SJSA1 (cell line): Measurements from ENCODE around the gene TRIM4. TPM values are rescaled to one million over a fixed set of nuclear protein-coding genes. Genes with fewer than 3 reads are reported as not detected.
A peak's percentile ranks its signal among the peaks of the same experiment; 100 is the strongest.
"Not testable (repeated sequence)": the region's sequence is repeated elsewhere in the genome, so short reads cannot be mapped to it uniquely, and the experiment has no call there.

Experiments
- DNase-seq, 2 experiments: peaks; one replicate each; pipeline ENCODE4 v3.0.0-alpha.2; 2015 to 2020; ENCODE audit warnings: low spot score in 2 of 2, low read depth in 1 of 2
- H3K27ac ChIP-seq: fragments of 250-450 bp; sonication (Bioruptor Pico); 2 replicates; pipeline ENCODE4 v1.5.1; 2020; ENCODE audit warnings: mild to moderate bottlenecking, moderate library complexity
- H3K27me3 ChIP-seq: fragments of 250-450 bp; sonication (Bioruptor Pico); replicated peaks from 2 replicates; pipeline ENCODE4 v1.5.1; 2020; ENCODE audit warnings: mild to moderate bottlenecking, moderate library complexity
- H3K36me3 ChIP-seq: fragments of 250-450 bp; sonication (Bioruptor Pico); 2 replicates; pipeline ENCODE4 v1.5.1; 2020; ENCODE audit warnings: mild to moderate bottlenecking
- H3K4me1 ChIP-seq: fragments of 250-450 bp; sonication (Bioruptor Pico); replicated peaks from 2 replicates; pipeline ENCODE4 v1.6.1; 2021; ENCODE audit warnings: mild to moderate bottlenecking
- H3K4me3 ChIP-seq: fragments of 250-450 bp; sonication (Bioruptor Pico); 2 replicates; pipeline ENCODE4 v1.5.1; 2020; ENCODE audit warnings: mild to moderate bottlenecking
- H3K9me3 ChIP-seq: fragments of 250-450 bp; sonication (Bioruptor Pico); replicated peaks from 2 replicates; pipeline ENCODE4 v1.5.1; 2020; ENCODE audit warnings: mild to moderate bottlenecking
- total RNA-seq: library from RNA; depleted of rRNA; stranded (reverse); fragments of >200 nt; shearing (Covaris generic); gene quantifications from 2 replicates; pipeline ENCODE4 v1.2.3, GENCODE V29; 2014; rRNA removed

Gene TRIM4
- total RNA-seq = 11.4 and 13.9 TPM in 2 replicates

DNA sequence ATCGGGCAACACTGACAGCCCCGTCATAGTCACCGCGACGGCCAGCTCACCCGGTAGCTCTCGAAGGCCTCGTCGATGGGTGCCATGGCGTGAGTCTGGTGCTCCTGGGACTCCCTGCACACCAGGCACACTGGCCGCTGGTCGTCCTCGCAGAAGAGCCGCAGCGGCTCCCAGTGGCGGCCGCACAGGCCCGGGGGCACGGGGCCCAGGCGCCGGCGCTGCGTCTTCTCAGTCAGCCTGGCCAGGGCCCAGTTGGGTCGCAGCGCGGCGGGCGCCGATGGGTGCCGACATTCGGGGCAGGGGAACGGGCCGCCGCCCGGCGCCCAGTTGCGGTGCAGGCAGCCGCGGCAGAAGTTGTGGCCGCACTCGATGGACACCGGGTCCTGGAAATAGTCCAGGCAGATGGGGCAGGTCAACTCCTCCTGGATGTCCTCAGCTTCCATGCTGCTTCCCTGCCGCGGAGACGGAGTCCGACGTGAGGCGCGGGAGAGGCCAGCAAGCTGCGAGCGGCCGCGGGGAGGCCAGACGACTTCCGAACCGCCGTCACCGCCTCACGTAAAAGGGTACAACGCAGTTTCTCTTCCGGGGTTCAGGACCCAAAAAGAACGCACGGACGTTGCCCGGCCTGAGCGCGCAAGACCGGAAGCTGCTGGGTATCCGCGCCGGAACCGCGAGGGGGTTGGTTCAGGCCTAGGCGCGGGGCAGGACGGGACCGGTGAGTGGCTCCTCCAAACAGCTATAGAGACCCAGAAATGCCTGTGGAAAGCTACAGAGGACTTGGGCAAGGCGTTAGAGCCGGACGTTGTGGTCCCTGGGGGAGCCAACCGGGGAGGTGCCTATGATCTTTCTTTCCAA is at the start of gene TRIM4:
TSS of gene TRIM4 (minus strand) at position 572 of the 855 bp plus-strand sequence. CDS start at position 443, 129 bp downstream.
- Histone ChIP-seq H3K9me3 (peaks cover 5% of the 10 kb centered on the region), H3K4me3 (peak within 1 kb of the TSS; percentile 76), H3K4me1 (0 out of 2 replicates have a peak, but pooled peaks cover 6% of the 10 kb centered on the region), H3K27me3 (no peaks in the 10 kb centered on the region), H3K27ac (peak within 1 kb of the TSS; percentile 70), H3K36me3 (peaks cover 17% of the 10 kb centered on the region)
- peak; percentile 69 to 78 for DNase-seq

GRCh38 chr7:99958564-99959227 is 39.4 kb upstream of the TRIM4 start:
- no peaks in the 10 kb centered on the region for H3K4me1 ChIP-seq
- H3K27ac ChIP-seq = no peak overlapping the region
- no peak overlapping the region for H3K4me3 ChIP-seq
- peaks cover 54% of the 10 kb centered on the region for H3K27me3 ChIP-seq
- no peak for DNase-seq
- H3K9me3 ChIP-seq = no peaks in the 10 kb centered on the region
- no peaks in the 10 kb centered on the region for H3K36me3 ChIP-seq

DNA sequence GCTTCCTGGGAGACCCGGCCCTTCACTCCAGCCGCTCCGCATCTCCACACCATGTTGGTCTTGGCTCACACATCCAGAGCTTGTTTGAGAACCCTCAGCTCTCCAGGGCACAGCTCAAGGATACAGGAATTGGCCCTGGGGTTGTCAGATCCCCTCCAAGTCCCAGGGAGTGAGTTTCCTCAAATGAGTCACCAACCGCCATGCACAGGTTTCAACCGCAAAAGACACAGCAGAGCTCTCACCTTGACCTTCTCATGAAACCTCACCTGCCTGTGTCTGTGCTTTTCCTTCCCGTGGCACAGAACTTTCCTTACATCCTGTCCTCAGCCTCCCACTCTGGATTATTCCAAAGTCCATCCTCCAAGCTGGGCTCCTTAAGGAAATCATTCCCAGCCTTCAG is 35.9 kb upstream of the TRIM4 start:
- Histone ChIP-seq H3K4me1 (no peaks in the 10 kb centered on the region), H3K4me3 (no peak overlapping the region), H3K9me3 (peaks cover under 1% of the 10 kb centered on the region; the same call in 1 of the 2 replicates), H3K27me3 (peaks cover 32% of the 10 kb centered on the region), H3K36me3 (no peaks in the 10 kb centered on the region), H3K27ac (no peak overlapping the region)
- no peak for DNase-seq

DNA sequence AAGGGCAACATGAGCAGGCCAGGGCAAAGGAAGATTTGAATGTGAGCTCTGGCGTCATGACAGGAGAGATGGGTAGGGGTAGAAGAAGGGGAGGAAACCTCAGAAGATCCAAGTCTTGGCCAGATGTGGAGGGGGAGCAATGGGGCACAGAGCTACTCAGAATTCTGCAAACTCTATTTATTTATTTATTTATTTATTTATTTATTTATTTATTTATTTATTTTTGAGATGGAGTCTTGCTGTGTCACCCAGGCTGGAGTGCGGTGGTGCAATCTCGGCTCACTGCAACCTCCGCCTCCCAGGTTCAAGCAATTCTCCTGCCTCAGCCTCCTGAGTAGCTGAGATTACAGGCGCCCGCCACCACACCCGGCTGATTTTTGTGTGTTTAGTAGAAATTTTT is 35.3 kb upstream of the TRIM4 start:
- not testable (repeated sequence) for H3K9me3 ChIP-seq, DNase-seq, H3K27ac ChIP-seq, H3K4me3 ChIP-seq, H3K4me1 ChIP-seq, H3K36me3 ChIP-seq
- peaks cover 32% of the 10 kb centered on the region; the same call in 1 of the 2 replicates for H3K27me3 ChIP-seq

- Histone ChIP-seq H3K4me1 (no peaks in the 10 kb centered on the region), H3K27me3 (peaks cover 23% of the 10 kb centered on the region; the same call in 1 of the 2 replicates), H3K9me3 (peaks cover 8% of the 10 kb centered on the region; the same call in 1 of the 2 replicates), H3K36me3 (no peaks in the 10 kb centered on the region), H3K27ac (no peak overlapping the region), H3K4me3 (no peak overlapping the region)
- no peak for DNase-seq
Observed at GRCh38 chr7:99953649-99954048, 34.3 kb upstream of the TRIM4 start.

GRCh38 chr7:99952649-99953048 is 33.3 kb upstream of the TRIM4 start:
- H3K27ac ChIP-seq, H3K4me1 ChIP-seq, DNase-seq, H3K36me3 ChIP-seq, H3K9me3 ChIP-seq, H3K4me3 ChIP-seq: not testable (repeated sequence)
- peaks cover 17% of the 10 kb centered on the region; the same call in 1 of the 2 replicates for H3K27me3 ChIP-seq

DNA sequence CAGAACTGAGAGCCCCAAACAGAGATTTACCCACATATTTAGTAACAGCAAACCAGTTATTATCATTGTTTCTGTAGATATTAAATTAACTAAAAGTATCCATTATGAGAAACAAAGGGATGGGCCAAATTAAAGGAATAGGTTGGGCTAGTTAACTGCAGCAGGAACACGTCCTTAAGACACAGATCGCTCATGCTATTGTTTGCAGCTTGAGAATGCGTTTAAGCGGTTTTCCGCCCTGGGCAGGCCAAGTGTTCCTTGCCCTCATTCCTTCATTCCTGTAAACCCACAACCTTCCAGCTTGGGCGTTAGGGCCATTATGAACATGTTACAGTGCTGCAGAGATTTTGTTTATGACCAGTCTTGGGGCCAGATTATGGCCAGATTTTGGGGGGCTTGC is 31.5 kb upstream of the TRIM4 start:
- not testable (repeated sequence) for H3K4me3 ChIP-seq

GRCh38 chr7:99949645-99950228 is 30.4 kb upstream of the TRIM4 start:
- peaks cover 4% of the 10 kb centered on the region; the same call in 1 of the 2 replicates for H3K27me3 ChIP-seq
- no peak overlapping the region for H3K4me3 ChIP-seq
- no peak for DNase-seq
- peaks cover 8% of the 10 kb centered on the region; the same call in 1 of the 2 replicates for H3K9me3 ChIP-seq
- no peaks in the 10 kb centered on the region for H3K4me1 ChIP-seq
- no peak overlapping the region for H3K27ac ChIP-seq
- H3K36me3 ChIP-seq = no peaks in the 10 kb centered on the region

More for the DNA sequence above, 31.5 kb upstream of the TRIM4 start:
- not testable (repeated sequence) for H3K4me1 ChIP-seq, H3K9me3 ChIP-seq, H3K27ac ChIP-seq, H3K27me3 ChIP-seq, H3K36me3 ChIP-seq, DNase-seq

GRCh38 chr7:99947608-99948007 is 28.3 kb upstream of the TRIM4 start:
- no peak overlapping the region for H3K27ac ChIP-seq
- H3K27me3 ChIP-seq = peaks cover 5% of the 10 kb centered on the region; the same call in 1 of the 2 replicates
- no peaks in the 10 kb centered on the region for H3K4me1 ChIP-seq
- no peak overlapping the region for H3K4me3 ChIP-seq
- no peak for DNase-seq
- no peaks in the 10 kb centered on the region for H3K36me3 ChIP-seq
- H3K9me3 ChIP-seq = peaks cover 8% of the 10 kb centered on the region; the same call in 1 of the 2 replicates

DNA sequence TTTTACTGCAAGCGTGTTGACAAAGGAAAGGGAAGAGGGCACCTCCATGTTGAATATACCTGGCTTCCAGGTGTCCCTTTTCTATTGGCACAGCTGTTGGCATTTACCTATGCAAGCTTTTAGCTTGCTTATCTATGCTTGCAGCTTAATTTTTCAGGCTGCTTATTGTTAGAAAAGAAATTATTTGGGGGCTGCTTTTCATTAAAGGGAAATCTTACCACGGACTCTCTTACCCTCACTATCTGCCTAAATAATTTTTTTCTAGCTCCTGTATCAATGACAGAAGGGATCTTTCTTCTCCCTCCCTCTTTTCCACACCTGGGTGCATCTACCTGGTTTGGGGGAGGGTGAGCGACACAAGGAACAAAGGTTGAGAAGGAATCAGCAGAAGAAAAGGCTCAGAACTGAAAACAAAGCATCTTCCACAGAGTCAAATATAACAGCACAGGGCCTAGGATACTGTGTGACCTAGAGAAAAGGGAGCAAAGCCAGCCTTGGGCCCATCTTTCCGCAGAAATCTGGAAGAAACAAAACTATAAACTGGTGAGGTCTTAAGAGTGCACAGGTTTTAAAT is 25.3 kb upstream of the TRIM4 start:
- Histone ChIP-seq H3K4me3 (no peak overlapping the region), H3K4me1 (no peaks in the 10 kb centered on the region), H3K27ac (no peak overlapping the region), H3K36me3 (no peaks in the 10 kb centered on the region), H3K9me3 (peaks cover 1% of the 10 kb centered on the region; the same call in 1 of the 2 replicates), H3K27me3 (peaks cover 8% of the 10 kb centered on the region; the same call in 1 of the 2 replicates)
- DNase-seq = no peak

- DNase-seq = no peak
Observed at GRCh38 chr7:99943641-99944496, 24.5 kb upstream of the TRIM4 start.

GRCh38 chr7:99938296-99938695 is 19.0 kb upstream of the TRIM4 start:
- Histone ChIP-seq H3K9me3 (peaks cover 5% of the 10 kb centered on the region; the same call in 1 of the 2 replicates), H3K27ac (no peak overlapping the region), H3K4me1 (no peaks in the 10 kb centered on the region), H3K36me3 (no peaks in the 10 kb centered on the region), H3K4me3 (no peak overlapping the region), H3K27me3 (0 out of 2 replicates have a peak, but pooled peaks cover 8% of the 10 kb centered on the region)
- DNase-seq = no peak

More at GRCh38 chr7:99943641-99944496, 24.5 kb upstream of the TRIM4 start:
- no peak overlapping the region for H3K4me3 ChIP-seq
- peaks cover 8% of the 10 kb centered on the region; the same call in 1 of the 2 replicates for H3K27me3 ChIP-seq
- H3K4me1 ChIP-seq = no peaks in the 10 kb centered on the region
- H3K36me3 ChIP-seq = no peaks in the 10 kb centered on the region
- no peaks in the 10 kb centered on the region for H3K9me3 ChIP-seq
- no peak overlapping the region for H3K27ac ChIP-seq
